Endodermal cell (in vitro differentiated cells): ENCODE measurements around the gene SORCS2. TPM values are rescaled to one million over a fixed set of nuclear protein-coding genes. Genes with fewer than 3 reads are reported as not detected.
"Not testable (repeated sequence)": the region's sequence is repeated elsewhere in the genome, so short reads cannot be mapped to it uniquely, and the experiment has no call there.

Source experiments
- DNase-seq: peaks from one replicate; pipeline ENCODE4 v3.0.0-alpha.2; 2017
- H3K27ac ChIP-seq: 2 replicates; pipeline ENCODE4 v1.5.1; 2013; ENCODE audit warnings: mild to moderate bottlenecking, low read depth, low read length, moderate library complexity
- H3K27me3 ChIP-seq: 2 replicates; pipeline ENCODE4 v1.6.1; 2013; ENCODE audit warnings: mild to moderate bottlenecking, low read length, moderate library complexity; ENCODE audit not compliant: insufficient read depth, control insufficient read depth, poor library complexity, severe bottlenecking
- H3K36me3 ChIP-seq: 2 replicates; pipeline ENCODE4 v1.7.0; 2013; ENCODE audit warnings: mild to moderate bottlenecking, low read length, moderate library complexity; ENCODE audit not compliant: control insufficient read depth, insufficient read depth
- H3K4me1 ChIP-seq: one replicate; pipeline ENCODE4 v1.7.0; 2013; ENCODE audit warnings: low read length; ENCODE audit not compliant: control insufficient read depth, insufficient read depth
- H3K4me3 ChIP-seq: 2 replicates; pipeline ENCODE4 v1.5.1; 2013; ENCODE audit warnings: mild to moderate bottlenecking, low read length, moderate library complexity
- H3K9ac ChIP-seq: 2 replicates; pipeline ENCODE4 v1.6.1; 2013; ENCODE audit warnings: mild to moderate bottlenecking, low read length, moderate library complexity; ENCODE audit not compliant: poor library complexity, severe bottlenecking; ENCODE audit errors: extremely low read depth
- H3K9me3 ChIP-seq: 2 replicates; pipeline ENCODE4 v1.6.1; 2013; ENCODE audit warnings: mild to moderate bottlenecking, low read length, moderate library complexity; ENCODE audit not compliant: control insufficient read depth
- H3K27ac Mint-ChIP-seq: 2 replicates; pipeline ENCODE4 v1.8.0; 2020; ENCODE audit warnings: mixed read lengths
- H3K27me3 Mint-ChIP-seq: 2 replicates; pipeline ENCODE4 v1.8.0; 2021; ENCODE audit warnings: mild to moderate bottlenecking, mixed read lengths; ENCODE audit not compliant: insufficient read depth
- H3K36me3 Mint-ChIP-seq: 2 replicates; pipeline ENCODE4 v1.8.0; 2020; ENCODE audit warnings: low read depth, mixed read lengths
- H3K4me1 Mint-ChIP-seq: 2 replicates; pipeline ENCODE4 v1.8.0; 2020; ENCODE audit warnings: mixed read lengths
- H3K4me3 Mint-ChIP-seq: 2 replicates; pipeline ENCODE4 v1.8.0; 2020; ENCODE audit warnings: mild to moderate bottlenecking, moderate library complexity, mixed read lengths
- H3K9me3 Mint-ChIP-seq: 2 replicates; pipeline ENCODE4 v1.8.0; 2020; ENCODE audit warnings: mild to moderate bottlenecking, mixed read lengths
- WGBS, 2 experiments: methylation state at CpG; one replicate each; pipeline versions ENCODE4 v1.1.5 to v1.1.7; 2013; ENCODE audit warnings: missing lambda C conversion rate in 2 of 2, mixed read lengths in 1 of 2; ENCODE audit not compliant: insufficient coverage in 1 of 2, insufficient read length in 1 of 2; 5-methylcytosine and 5-hydroxymethylcytosine counted together
- total RNA-seq, 2 donors: library from RNA; stranded (reverse); fragmentation: NEBNext Ultra II Directional in 1 of 2; extraction: Animal tissue kit (Norgen Biotek cat#: 25700) in 1 of 2; gene quantifications; 2 replicates in 1 of 2; 3 replicates in 1 of 2; pipeline ENCODE4 v1.2.1, GENCODE V29; 2021
- TF ChIP-seq, protein P1 (sequence below): fragments of 200-600 bp; sonication (generic); conservative IDR thresholded peaks from 2 replicates; pipeline ENCODE4 v1.5.0; 2021; ENCODE audit warnings: antibody characterized with exemption, mild to moderate bottlenecking

SORCS2 gene
- total RNA-seq, 2 donors from 2014 or later, result 1.4 to 1.9 TPM

- Mint-ChIP-seq H3K27me3 (peaks cover 7% of the 10 kb centered on the region), H3K36me3 (peaks cover 6% of the 10 kb centered on the region), H3K27ac (no peak overlapping the region), H3K9me3 (peaks cover 34% of the 10 kb centered on the region), H3K4me3 (no peak overlapping the region), H3K4me1 (no peaks in the 10 kb centered on the region)
- H3K9ac ChIP-seq, result no peak overlapping the region
- H3K4me3 ChIP-seq, result no peak overlapping the region
- no peak for DNase-seq
- 72 to 85% methylated on average over 5 to 9 of the region's 9 CpGs for WGBS, 2 experiments
- no peaks in the 10 kb centered on the region for H3K27me3 ChIP-seq
- H3K9me3 ChIP-seq, result peaks cover 9% of the 10 kb centered on the region
- no peak overlapping the region for H3K27ac ChIP-seq
- TF ChIP-seq, protein P1, sequence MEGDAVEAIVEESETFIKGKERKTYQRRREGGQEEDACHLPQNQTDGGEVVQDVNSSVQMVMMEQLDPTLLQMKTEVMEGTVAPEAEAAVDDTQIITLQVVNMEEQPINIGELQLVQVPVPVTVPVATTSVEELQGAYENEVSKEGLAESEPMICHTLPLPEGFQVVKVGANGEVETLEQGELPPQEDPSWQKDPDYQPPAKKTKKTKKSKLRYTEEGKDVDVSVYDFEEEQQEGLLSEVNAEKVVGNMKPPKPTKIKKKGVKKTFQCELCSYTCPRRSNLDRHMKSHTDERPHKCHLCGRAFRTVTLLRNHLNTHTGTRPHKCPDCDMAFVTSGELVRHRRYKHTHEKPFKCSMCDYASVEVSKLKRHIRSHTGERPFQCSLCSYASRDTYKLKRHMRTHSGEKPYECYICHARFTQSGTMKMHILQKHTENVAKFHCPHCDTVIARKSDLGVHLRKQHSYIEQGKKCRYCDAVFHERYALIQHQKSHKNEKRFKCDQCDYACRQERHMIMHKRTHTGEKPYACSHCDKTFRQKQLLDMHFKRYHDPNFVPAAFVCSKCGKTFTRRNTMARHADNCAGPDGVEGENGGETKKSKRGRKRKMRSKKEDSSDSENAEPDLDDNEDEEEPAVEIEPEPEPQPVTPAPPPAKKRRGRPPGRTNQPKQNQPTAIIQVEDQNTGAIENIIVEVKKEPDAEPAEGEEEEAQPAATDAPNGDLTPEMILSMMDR, result no peak
- no peaks in the 10 kb centered on the region for H3K36me3 ChIP-seq
- no peaks in the 10 kb centered on the region for H3K4me1 ChIP-seq
Observed at GRCh38 chr4:7573576-7574091, 381.3 kb downstream of the SORCS2 start.

DNA sequence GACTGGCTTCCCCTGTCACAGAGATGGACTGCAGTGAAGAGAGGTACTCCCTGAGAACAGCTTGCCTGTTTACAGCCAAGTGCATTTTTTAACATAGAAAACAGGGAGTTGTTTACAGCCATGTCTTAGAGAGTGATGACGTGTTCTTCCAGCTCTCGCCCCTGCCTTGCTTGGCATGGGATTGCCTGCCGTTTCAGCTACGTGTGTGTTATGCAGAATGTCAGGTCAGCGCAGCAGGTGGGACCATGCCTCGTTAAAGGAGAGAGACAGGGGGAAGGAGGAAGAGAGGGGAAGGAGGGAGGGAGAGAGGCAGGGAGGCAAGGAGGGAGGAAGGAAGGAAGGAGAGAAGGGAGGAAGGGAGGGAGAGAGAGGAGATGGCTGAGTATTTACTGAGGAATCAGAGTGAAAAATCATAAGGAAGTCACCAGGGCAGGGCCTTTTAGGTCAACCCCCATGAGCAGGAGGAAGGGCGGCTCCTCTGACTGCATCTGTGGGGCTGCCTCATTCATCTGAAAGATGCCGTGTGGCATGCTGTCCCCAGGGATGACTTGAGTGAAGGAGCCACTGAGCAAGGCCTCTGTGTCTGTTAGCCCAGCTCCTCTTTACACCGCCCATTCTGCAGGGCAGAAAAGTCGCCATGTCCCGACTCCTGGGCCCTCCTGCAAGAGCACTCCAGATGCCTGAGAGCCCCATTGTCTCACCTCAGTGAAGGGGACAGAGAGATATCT, 382.1 kb downstream of the SORCS2 start:
- H3K27ac ChIP-seq, result no peak overlapping the region
- TF ChIP-seq, protein P1, result no peak
- no peak overlapping the region for H3K4me3 Mint-ChIP-seq

GRCh38 chr4:7575426-7575825, 383.1 kb downstream of the SORCS2 start:
- Histone ChIP-seq H3K36me3 (no peaks in the 10 kb centered on the region), H3K27ac (no peak overlapping the region), H3K4me1 (no peaks in the 10 kb centered on the region), H3K9ac (no peak overlapping the region), H3K9me3 (peaks cover 17% of the 10 kb centered on the region), H3K27me3 (no peaks in the 10 kb centered on the region), H3K4me3 (no peak overlapping the region)
- no peak for DNase-seq
- Mint-ChIP-seq H3K27ac (no peak overlapping the region), H3K27me3 (peaks cover 7% of the 10 kb centered on the region), H3K36me3 (peaks cover 6% of the 10 kb centered on the region), H3K4me3 (no peak overlapping the region), H3K9me3 (peaks cover 47% of the 10 kb centered on the region), H3K4me1 (no peaks in the 10 kb centered on the region)
- TF ChIP-seq, protein P1, result no peak
- WGBS, 2 experiments, result 87 to 90% methylated on average over 4 to 6 of the region's 6 CpGs

More for the DNA sequence above, 382.1 kb downstream of the SORCS2 start:
- Histone ChIP-seq H3K4me1 (no peaks in the 10 kb centered on the region), H3K27me3 (no peaks in the 10 kb centered on the region), H3K36me3 (no peaks in the 10 kb centered on the region), H3K9me3 (peaks cover 14% of the 10 kb centered on the region), H3K9ac (no peak overlapping the region), H3K4me3 (no peak overlapping the region)
- WGBS, 2 experiments, result 78 to 91% methylated on average over 5 to 11 of the region's 11 CpGs
- Mint-ChIP-seq H3K9me3 (peaks cover 41% of the 10 kb centered on the region), H3K36me3 (peaks cover 6% of the 10 kb centered on the region), H3K4me1 (no peaks in the 10 kb centered on the region), H3K27me3 (peaks cover 7% of the 10 kb centered on the region), H3K27ac (no peak overlapping the region)
- no peak for DNase-seq

DNA sequence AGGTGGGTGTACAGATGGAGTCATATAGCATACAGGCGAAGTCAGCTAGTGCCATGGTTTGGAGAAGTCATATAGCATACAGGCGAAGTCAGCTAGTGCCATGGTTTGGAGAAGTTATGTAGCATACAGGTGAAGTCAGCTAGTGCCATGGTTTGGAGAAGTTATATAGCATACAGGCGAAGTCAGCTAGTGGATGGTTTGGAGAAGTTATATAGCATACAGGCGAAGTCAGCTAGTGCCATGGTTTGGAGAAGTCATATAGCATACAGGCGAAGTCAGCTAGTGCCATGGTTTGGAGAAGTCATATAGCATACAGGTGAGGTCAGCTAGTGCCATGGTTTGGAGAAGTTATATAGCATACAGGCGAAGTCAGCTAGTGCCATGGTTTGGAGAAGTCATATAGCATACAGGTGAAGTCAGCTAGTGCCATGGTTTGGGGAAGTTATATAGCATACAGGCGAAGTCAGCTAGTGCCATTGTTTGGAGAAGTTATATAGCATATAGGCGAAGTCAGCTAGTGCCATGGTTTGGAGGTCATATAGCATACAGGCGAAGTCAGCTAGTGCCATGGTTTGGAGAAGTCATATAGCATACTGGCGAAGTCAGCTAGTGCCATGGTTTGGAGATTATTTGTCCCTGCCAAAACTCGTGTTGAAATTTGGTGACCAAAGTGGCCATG, 385.2 kb downstream of the SORCS2 start:
- not testable (repeated sequence) for H3K4me3 Mint-ChIP-seq, H3K27me3 ChIP-seq, H3K4me3 ChIP-seq, H3K9ac ChIP-seq, H3K4me1 ChIP-seq, DNase-seq, H3K4me1 Mint-ChIP-seq, H3K27me3 Mint-ChIP-seq, H3K27ac ChIP-seq, H3K36me3 Mint-ChIP-seq, H3K27ac Mint-ChIP-seq, H3K36me3 ChIP-seq
- peaks cover 17% of the 10 kb centered on the region for H3K9me3 ChIP-seq
- 88 to 94% methylated on average over 8 to 11 of the region's 11 CpGs for WGBS, 2 experiments
- peaks cover 49% of the 10 kb centered on the region for H3K9me3 Mint-ChIP-seq
